Skeletal muscle cell (primary cell): ENCODE data around the gene SH2B3.
"Not testable (repeated sequence)": the region's sequence is repeated elsewhere in the genome, so short reads cannot be mapped to it uniquely, and the experiment has no call there.

ENCODE experiments used
- DNase-seq: peaks from one replicate; pipeline ENCODE4 v3.0.0-alpha.2; 2010; ENCODE audit warnings: low read depth
- H3K4me3 ChIP-seq: 2 replicates; pipeline ENCODE4 v1.5.1; 2011; ENCODE audit warnings: low read depth, mild to moderate bottlenecking, control low read depth, low read length, moderate library complexity

SH2B3 gene

GRCh38 chr12:111492979-111493378 lies 87.3 kb downstream of the SH2B3 start:
- not testable (repeated sequence) for DNase-seq

DNA sequence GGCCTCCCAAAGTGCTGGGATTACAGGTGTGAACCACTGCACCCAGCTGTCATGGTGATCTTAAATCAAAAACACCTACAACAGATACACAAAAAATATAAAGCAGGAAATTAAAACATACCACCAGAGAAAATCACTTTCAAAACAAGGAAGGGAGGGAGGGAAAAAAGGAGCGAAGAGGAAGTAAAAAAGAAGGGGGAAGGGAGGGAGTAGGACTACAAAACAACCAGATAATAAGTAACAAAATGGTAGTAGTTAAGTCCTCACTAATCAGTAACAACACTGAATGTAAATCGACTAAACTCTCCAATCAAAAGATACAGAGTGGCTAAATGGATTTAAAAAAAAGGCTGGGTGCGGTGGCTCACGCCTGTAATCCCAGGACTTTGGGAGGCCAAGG lies 89.0 kb downstream of the SH2B3 start:
- H3K4me3 ChIP-seq: no peak overlapping the region
- no peak for DNase-seq

More at GRCh38 chr12:111492979-111493378, 87.3 kb downstream of the SH2B3 start:
- H3K4me3 ChIP-seq: not testable (repeated sequence)
